ENCODE results near the gene CEP95.

- no peak for TF ChIP-seq GATA3 (IDR thresholded peaks at IDR 0.05; ENCODE audit: low read depth, low read length)
- no peak for TF ChIP-seq GATA2 (IDR thresholded peaks at IDR 0.05; ENCODE audit: low read depth, low read length)
Observed at GRCh38 chr17:64500487-64500859, 6.3 kb upstream of the CEP95 start.
